Keratinocyte (primary cell): ENCODE data around the gene LENG8. TPM values are rescaled to one million over a fixed set of nuclear protein-coding genes. Genes with fewer than 3 reads are reported as not detected.

Experiments used
- DNase-seq: peaks from one replicate; pipeline ENCODE4 v3.0.0-alpha.2; 2011; ENCODE audit warnings: low read depth, missing footprints, low spot score
- FAIRE-seq: peaks from 2 replicates; lab custom pipeline; 2011; peaks lifted over from hg19 to GRCh38; lab: Jason Lieb, UNC
- H2AFZ ChIP-seq: 2 replicates; pipeline ENCODE4 v1.6.0; 2012; ENCODE audit warnings: low read length, control low read depth, inconsistent platforms; ENCODE audit not compliant: control insufficient read depth
- H3K27ac ChIP-seq: 2 replicates; pipeline ENCODE4 v1.5.1; 2011; ENCODE audit warnings: low read length; ENCODE audit not compliant: control insufficient read depth, insufficient read depth
- H3K27me3 ChIP-seq: 3 replicates; pipeline ENCODE4 v1.6.0; 2011; ENCODE audit warnings: low read length; ENCODE audit not compliant: control insufficient read depth, insufficient read depth; ENCODE audit errors: extremely low read depth
- H3K36me3 ChIP-seq, 2 experiments: 2 replicates in 1 of 2; 3 replicates in 1 of 2; pipeline ENCODE4 v1.5.1; 2011; ENCODE audit warnings: low read length in 2 of 2, mild to moderate bottlenecking in 1 of 2; ENCODE audit not compliant: control insufficient read depth in 2 of 2, insufficient read depth in 2 of 2; ENCODE audit errors: extremely low read depth in 1 of 2
- H3K4me1 ChIP-seq: 3 replicates; pipeline ENCODE4 v1.5.1; 2011; ENCODE audit warnings: low read length; ENCODE audit not compliant: control insufficient read depth, insufficient read depth; ENCODE audit errors: extremely low read depth
- H3K4me2 ChIP-seq: 3 replicates; pipeline ENCODE4 v1.6.0; 2011; ENCODE audit warnings: low read depth, low read length; ENCODE audit not compliant: control insufficient read depth, insufficient read depth; ENCODE audit errors: extremely low read depth
- H3K4me3 ChIP-seq, 3 experiments: fragments of 200-600 bp in 1 of 3; sonication (generic) in 1 of 3; 2 replicates in 2 of 3; 3 replicates in 1 of 3; pipeline ENCODE4 v1.5.1; 2011 to 2016; ENCODE audit warnings: low read length in 3 of 3, mild to moderate bottlenecking in 3 of 3, control low read depth in 2 of 3, inconsistent platforms in 1 of 3, low read depth in 1 of 3, mixed read lengths in 1 of 3, mixed run types in 1 of 3, moderate library complexity in 1 of 3; ENCODE audit not compliant: control insufficient read depth in 2 of 3, insufficient read depth in 2 of 3; ENCODE audit errors: extremely low read depth in 1 of 3
- H3K79me2 ChIP-seq: 2 replicates; pipeline ENCODE4 v1.6.0; 2012; ENCODE audit warnings: low read length; ENCODE audit not compliant: control insufficient read depth, insufficient read depth
- H3K9ac ChIP-seq: 3 replicates; pipeline ENCODE4 v1.6.0; 2011; ENCODE audit warnings: low read length; ENCODE audit not compliant: control insufficient read depth, insufficient read depth; ENCODE audit errors: extremely low read depth
- H3K9me1 ChIP-seq: 3 replicates; pipeline ENCODE4 v1.6.0; 2011; ENCODE audit warnings: low read length; ENCODE audit not compliant: control insufficient read depth, insufficient read depth; ENCODE audit errors: extremely low read depth
- H3K9me3 ChIP-seq: 2 replicates; pipeline ENCODE4 v1.5.1; 2012; ENCODE audit warnings: low read depth, low read length; ENCODE audit not compliant: control insufficient read depth
- H4K20me1 ChIP-seq: 3 replicates; pipeline ENCODE4 v1.6.0; 2011; ENCODE audit warnings: low read length; ENCODE audit not compliant: control insufficient read depth, insufficient read depth; ENCODE audit errors: extremely low read depth
- CTCF ChIP-seq, 3 experiments: IDR thresholded peaks in 1 of 3; conservative IDR thresholded peaks in 1 of 3; optimal IDR thresholded peaks in 1 of 3; 2 replicates in 2 of 3; 3 replicates in 1 of 3; pipeline versions ENCODE3 to v1.5.1; 2011; ENCODE audit warnings: low read length in 3 of 3, mild to moderate bottlenecking in 3 of 3, moderate library complexity in 2 of 3, control low read depth in 1 of 3, inconsistent platforms in 1 of 3; ENCODE audit not compliant: insufficient read depth in 2 of 3; ENCODE audit errors: extremely low read depth in 1 of 3
- EZH2 ChIP-seq: IDR thresholded peaks from one replicate; pipeline ENCODE4 v1.6.1; 2012; ENCODE audit warnings: inconsistent platforms, mild to moderate bottlenecking, low read length, moderate library complexity
- dilution Hi-C: fragments of 300-500 bp; cut with MboI; formaldehyde crosslinking; loops from one replicate; pipeline ENCODE4 v1.7.0; 2020; ENCODE audit warnings: low sequenced_read_pairs; ENCODE audit not compliant: extremely low pct_ligation_motif_present
- polyA plus RNA-seq, 5 experiments: library from polyadenylated mRNA; depleted of rRNA in 3 of 5; stranded (reverse) in 3 of 5; stranded (forward) in 1 of 5; unstranded in 1 of 5; fragments of >200 nt; gene quantifications; 1 replicate in 1 of 5; 2 replicates in 3 of 5; 3 replicates in 1 of 5; pipeline versions ENCODE4 v1.2.1 to v1.2.3, GENCODE V29; 2011 to 2012; ENCODE audit warnings: missing spikeins in 2 of 5, low read depth in 1 of 5, low replicate concordance in 1 of 5

LENG8 gene
- polyA plus RNA-seq, 1 donor (not counting 4 experiments of a cell fraction or from before 2014, with no cell fraction given): 29.4 TPM

DNA sequence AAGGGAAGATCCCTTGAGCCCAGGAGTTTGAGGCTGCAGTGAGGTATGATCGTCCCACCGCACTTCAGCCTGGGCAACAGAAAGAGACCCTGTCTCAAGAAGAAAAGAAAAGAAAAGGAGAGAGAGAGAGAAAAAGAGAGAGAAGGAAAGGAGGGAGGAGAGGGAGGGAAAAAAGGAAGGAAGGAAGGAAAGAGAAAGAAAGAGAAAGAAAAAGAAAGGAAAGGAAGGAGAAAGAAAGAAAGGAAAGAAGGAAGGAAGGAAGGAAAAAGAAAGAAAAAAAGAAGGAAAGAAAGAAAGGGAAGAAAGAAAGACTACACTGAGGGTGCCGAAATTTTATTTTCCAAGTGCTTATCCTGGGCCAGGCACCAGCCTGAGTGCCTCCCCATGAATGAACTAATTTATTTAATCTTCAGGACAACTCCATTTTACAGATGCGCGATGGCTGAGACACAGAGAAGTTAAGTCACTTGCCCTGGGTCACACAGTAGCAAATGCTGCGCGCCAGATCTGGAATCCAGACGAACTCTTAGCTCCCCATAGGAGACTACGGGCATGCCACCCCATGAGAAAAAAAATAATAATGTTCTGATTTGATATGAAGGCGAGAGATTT is 21.4 kb downstream of the LENG8 start:
- Histone ChIP-seq H2AFZ (no peak overlapping the region), H3K9me1 (no peaks in the 10 kb centered on the region), H3K9ac (peak overlapping the region; percentile 80), H3K4me1 (peaks cover 28% of the 10 kb centered on the region), H3K4me3 (peak overlapping the region; percentile 60 to 70 (median 70)), H3K36me3 (no peaks in the 10 kb centered on the region), H3K79me2 (peaks cover 9% of the 10 kb centered on the region), H3K27ac (peak overlapping the region; percentile 68), H3K27me3 (no peaks in the 10 kb centered on the region), H3K9me3 (no peaks in the 10 kb centered on the region), H4K20me1 (no peaks in the 10 kb centered on the region), H3K4me2 (peak overlapping the region; percentile 91)
- FAIRE-seq (no peak), DNase-seq (no peak)
- dilution Hi-C loops: no loop called here
- TF ChIP-seq EZH2 (no peak), CTCF (optimal IDR thresholded peaks at IDR 0.05 in 1 of 3, IDR thresholded peaks at IDR 0.05 in 1 of 3, conservative IDR thresholded peaks at IDR 0.05 in 1 of 3; ENCODE audit: extremely low read depth in 1 of 3, insufficient read depth in 2 of 3, low read length in 3 of 3) (no peak)

DNA sequence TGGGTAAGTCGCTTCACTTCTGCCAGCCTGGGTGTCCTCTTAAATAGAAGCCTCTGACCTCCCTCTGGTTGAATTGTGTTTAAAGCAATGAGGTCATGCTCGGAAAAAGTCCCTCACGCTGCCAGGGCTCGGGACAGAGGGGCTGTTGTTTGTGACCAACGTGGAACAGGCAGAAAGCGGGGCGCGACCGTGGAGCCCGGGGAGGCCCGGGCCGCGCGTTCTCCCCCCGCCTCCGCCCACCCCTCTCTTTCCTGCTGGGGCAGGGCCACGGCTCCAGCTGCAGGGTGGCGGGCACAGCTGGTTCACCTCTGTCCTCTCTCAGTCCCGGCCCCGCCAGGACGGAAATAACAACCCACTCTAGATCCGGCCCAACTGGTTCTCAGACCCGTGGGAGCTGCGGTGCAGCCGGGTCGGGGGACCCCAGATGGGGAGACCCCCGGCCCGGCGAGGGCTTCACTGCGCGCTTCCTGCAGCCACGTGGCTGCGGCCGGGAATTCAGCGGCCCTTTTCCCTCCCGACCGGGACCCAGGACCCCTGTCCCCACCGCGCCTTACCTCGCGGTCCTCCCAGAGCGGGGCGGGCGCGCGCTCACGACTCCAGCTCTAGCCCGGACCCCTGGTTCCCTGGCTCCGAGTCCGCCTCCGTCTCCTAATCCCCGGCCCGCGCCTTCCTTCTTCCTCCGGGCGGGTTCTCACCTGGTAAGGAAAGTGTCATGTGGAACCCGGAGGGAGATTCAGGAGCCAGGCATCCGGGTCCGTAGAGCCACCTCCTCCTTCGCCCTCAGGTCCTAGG is 22.2 kb downstream of the LENG8 start:
- Histone ChIP-seq H3K4me2 (peak overlapping the region; percentile 91), H3K4me1 (peaks cover 28% of the 10 kb centered on the region), H2AFZ (peak overlapping the region; percentile 58), H3K36me3 (no peaks in the 10 kb centered on the region), H3K9me1 (no peaks in the 10 kb centered on the region), H3K4me3 (peak overlapping the region; percentile 60 to 70 (median 70)), H3K79me2 (peaks cover 9% of the 10 kb centered on the region), H3K9ac (peak overlapping the region; percentile 80), H3K27me3 (no peaks in the 10 kb centered on the region), H3K9me3 (no peaks in the 10 kb centered on the region), H4K20me1 (no peaks in the 10 kb centered on the region), H3K27ac (peak overlapping the region; percentile 68)
- dilution Hi-C loops: no loop called here
- no peak for DNase-seq
- FAIRE-seq: no peak
- TF ChIP-seq CTCF (optimal IDR thresholded peaks at IDR 0.05 in 1 of 3, IDR thresholded peaks at IDR 0.05 in 1 of 3, conservative IDR thresholded peaks at IDR 0.05 in 1 of 3; ENCODE audit: extremely low read depth in 1 of 3, insufficient read depth in 2 of 3, low read length in 3 of 3) (no peak), EZH2 (no peak)
